NCI-H748 treated with DMSO at 0.1 percent for 48 hours (cell line): Measurements from ENCODE around the gene SLC2A1.

Experiments used
- DNase-seq: peaks from one replicate; lab custom pipeline; 2025; lab: John Stamatoyannopoulos, UW

The SLC2A1 gene

DNA sequence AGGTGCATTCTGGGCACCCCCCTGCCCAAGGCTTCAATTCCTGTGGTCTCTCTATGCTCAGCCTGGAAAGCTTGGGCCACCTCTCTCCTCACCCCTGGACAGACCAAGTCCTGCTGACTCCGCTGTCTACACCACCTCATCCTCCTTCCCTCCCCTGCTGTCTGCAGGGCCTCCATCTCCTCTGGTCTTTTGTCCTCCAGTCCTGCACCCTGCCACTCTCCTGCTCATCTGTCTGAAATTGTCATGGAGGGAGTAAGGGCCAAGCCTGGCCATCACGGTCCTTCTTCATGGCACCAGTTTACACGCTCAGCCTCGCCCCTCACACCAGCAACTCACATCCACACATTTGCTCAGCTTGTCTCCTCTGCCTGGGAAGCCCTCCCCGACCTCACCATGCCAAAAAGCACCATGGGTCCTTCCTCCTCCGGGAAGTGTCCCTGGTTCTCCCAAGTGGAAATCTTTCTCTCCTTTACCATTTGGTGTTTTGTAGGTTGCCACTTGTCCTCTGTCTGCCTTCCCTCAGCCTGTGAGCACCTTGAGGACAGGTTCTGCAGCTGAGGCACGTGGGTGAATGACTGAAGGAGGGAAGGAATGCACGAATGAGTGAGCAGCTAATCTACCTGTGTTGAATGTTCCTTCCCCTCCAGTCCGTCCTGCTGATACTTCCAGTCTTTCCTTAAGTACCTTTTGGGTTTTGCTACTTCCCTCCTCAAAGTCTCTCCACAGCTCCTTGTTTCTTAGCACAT is 2.1 kb upstream of the SLC2A1 start:
- no peak for DNase-seq

DNA sequence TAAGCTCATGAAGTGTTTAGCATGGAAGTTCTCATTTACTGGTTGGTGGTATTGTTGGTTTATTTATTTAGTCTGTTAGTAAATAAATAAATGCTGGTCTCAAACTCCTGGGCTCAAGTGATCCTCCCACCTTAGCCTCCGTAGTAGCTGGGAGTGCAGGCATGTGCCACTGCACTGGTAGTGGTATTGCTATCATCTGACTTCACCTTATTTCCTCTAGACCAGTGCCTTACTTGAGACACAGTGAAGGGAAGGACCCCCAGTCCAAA is 1.4 kb upstream of the SLC2A1 start:
- no peak for DNase-seq

DNA sequence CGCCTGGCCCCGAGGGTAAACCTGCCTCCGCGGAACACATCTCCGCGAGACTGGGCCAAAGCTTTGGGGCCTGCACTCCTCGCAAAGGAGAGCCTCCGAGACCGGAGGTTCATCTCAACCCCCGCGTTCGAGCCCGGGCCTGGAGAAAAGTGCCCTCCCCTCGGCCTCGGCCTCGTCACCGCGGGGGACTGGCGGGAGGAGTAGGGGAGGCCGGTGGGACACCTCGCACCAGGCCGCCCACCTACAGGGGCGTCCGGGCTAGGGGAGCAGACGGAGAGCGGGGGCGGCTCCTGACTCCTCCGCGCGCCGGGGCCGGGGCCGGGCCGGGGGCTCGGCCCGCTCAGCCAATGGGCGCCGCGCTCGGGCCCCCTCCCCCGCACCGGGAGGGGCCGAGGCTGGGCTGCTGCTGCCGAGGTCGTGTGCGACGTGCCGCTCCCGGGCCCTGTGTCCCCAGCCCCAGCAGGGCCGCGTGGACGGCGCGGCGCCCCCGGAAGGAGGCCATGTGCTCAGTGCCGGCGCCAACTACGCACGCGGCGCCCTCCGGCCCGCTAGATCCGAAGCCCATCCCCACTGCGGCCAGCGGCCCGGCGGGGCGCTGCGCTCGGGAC is 684 bp downstream of the SLC2A1 start:
- DNase-seq, result peak; percentile 99

DNA sequence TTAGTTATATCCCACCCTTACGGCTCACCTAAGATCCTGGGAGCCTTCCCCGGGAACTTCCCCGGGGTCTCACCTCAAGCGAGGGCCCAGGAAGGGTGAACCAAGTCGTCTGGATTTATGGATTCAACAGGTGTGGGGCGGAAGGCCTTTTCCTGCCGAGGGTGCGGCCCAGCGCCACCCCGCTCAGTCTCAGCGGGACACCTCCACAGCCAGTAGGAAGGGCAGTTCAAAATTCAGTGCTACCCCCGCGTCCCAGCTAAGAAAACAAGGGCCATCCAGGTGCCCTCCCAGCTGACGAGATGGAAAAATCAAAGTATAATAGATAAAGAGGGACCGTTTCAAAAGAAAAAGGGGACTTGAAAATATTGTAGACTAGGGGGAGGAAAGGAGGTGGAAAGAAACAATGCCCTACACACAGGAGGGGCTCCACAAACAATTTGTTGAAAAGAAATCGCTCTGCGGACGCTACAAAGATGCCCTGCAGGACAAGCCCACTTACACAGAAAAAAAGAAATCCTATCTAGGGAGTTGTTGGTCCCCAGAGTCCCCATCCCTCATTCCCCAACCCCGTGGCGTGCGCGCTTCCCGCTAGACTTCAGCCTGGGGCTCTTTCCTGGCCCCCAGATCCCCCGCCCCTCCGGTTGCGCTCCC is 1.3 kb downstream of the SLC2A1 start:
- DNase-seq, result peak; percentile 90

DNA sequence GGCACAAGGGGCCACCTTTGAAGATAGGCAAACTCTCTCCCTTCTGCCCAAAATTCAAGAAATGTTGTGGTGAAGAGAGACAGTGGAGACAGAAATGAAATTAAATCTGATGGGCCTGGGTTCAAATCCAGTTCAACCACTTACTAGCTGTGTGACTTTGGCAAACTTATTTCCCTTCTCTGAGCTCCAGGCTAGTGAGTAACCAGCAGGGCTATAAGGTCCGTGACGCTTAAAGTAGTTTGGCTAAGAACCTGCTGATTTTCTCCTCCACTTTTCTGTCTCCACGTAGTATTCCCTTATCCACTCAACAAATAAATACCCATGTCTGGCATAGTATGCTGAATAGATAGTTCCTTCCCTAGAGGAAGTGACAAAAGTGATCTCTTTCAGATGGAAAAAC is 1.9 kb downstream of the SLC2A1 start:
- no peak for DNase-seq

DNA sequence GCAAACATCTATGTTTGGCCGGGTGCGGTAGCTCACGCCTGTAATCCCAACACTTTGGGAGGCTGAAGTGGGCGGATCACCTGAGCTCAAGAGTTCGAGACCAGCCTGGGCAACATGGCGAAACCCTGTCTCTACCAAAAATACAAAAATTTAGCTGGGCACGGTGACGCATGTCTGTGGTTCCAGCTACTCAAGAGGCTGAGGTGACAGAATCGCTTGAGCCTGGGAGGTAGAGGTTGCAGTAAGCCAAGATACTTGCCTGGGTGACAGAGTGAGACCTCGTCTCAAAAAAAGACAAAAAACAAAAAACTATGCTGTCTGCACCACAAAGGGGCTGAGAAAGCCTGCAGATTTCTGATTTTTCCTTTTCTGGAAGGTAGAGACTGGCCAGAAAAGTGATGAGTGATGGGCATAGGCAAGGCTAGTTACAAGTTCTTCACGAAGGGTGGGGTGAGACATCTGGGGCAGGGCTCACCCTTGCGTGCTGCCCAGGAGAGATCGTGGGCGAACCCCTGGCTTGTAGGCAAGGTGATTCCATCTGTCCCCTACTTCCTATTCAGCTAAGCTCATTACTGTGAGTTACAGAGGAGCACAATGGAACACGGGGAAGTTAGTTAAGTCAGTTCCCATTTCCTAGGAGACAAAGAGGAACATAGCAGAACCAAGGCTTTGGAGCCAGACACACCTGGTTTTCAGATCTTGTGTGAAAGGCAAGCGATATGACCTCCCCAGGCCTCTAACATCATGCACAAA is 3.2 kb downstream of the SLC2A1 start:
- no peak for DNase-seq

DNA sequence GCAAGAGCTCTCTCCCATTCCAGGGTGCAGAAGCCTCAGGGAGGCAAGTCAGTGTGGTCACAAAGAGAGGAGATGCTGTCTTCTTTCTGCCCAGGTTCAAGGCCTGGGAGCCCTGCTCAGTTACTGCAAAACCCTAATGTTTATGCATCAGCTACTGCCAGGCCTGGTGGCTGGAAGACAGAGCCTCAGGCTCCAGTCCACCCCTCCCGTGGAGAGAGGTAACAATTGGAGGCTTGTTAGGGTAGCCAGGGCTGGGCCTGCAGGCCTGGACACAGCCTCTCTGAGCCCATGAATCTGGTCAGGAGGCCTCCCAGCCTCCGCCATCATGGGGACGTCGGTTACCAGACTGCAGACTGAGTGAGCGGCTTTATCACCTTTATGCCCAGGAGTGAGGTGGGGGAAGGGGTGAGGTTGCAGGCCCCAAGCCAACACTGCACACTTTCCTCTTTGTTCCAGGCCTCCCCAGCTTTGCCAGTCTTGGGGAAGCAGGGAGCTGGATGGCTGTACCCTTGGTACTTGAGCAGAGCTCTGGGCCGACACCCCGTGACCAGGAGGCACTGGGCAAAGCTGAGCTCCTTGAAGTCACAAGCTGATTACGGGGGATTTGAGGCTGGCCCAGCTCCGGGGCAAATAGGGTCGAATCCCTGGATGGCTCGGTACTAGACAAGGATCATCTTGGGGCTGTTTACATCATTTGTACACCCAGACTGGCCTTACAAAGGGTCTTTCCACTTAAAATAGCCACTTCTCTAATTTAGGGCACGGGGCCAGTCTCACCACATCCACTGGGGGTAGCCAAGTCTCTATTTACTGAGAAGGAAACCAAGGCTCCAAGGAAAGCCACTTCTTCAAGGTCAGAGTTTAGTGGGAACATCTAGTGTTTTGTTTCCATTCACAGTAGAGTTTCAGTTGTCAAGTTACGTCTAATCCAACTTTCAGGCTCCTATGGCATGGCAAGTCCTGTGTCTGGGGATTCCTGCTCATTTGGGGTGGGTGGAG is 5.2 kb downstream of the SLC2A1 start:
- DNase-seq, result no peak

DNA sequence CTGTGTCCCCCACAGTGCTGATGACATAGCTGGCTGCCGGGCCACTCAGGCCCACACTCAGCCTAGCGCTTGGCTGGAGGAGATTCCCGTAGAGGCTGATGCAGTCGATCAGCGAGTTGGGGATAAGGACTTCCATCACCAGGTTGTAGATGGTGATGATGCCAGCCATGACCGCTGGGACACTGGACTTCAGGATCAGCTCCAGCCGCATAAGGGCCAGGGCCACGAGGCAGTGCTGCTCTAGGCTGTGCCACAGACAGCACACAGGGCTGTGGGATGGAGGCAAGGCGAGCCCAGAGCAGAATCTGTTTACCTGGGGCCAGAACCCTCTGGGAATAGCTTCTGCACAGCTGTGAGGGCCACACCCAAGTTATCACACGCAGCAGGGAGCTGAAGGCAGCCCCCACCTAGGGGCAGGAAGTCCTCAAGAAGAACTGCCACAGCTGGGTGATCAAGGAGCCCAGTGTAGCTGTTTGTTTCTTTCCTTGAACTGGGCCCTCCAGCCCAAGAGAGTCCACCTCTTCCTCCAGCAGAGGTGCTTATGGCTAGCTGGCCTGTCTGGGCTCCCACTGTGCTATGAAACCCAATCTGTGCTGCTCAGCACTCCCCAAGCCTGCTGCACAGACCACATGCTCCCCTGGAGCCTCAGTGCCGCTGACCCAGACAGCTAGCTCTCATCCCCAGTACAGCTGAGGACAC is 6.2 kb downstream of the SLC2A1 start:
- no peak for DNase-seq

DNA sequence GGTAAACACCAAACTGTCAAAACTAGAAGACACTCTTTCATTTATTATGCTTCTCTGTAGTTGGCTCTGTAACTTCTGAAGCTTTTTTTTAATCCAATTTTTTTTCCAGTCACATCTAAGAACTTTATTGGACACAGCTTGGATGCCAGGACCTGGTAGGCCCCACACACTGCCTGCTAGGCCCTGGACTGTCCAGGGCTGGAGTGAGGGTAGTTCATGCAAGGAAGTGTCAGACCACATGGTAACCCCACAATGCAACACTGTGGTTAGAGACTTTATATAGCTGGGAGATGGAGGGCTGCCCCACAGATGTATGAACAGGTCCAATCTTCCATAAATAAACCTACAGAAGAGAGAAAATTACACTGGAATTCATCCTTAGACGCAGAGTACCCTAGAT is 7.1 kb downstream of the SLC2A1 start:
- no peak for DNase-seq

DNA sequence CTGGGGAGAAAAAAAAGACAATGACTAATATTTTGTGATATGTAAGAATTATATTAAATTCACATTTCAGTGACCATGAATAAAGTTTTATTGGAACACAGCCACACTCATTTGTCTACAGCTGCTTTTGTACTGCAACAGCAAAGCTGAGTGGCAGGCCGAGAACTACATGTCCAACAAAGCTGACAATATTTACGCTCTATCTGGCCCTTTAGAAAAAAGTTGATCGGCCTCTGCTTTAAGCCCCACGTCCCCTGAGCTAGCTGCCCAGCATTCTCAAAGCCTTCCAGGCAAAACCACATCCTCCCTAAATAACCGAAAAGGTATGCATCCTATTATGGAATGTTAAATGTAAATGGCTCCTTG is 8.6 kb downstream of the SLC2A1 start:
- no peak for DNase-seq

DNA sequence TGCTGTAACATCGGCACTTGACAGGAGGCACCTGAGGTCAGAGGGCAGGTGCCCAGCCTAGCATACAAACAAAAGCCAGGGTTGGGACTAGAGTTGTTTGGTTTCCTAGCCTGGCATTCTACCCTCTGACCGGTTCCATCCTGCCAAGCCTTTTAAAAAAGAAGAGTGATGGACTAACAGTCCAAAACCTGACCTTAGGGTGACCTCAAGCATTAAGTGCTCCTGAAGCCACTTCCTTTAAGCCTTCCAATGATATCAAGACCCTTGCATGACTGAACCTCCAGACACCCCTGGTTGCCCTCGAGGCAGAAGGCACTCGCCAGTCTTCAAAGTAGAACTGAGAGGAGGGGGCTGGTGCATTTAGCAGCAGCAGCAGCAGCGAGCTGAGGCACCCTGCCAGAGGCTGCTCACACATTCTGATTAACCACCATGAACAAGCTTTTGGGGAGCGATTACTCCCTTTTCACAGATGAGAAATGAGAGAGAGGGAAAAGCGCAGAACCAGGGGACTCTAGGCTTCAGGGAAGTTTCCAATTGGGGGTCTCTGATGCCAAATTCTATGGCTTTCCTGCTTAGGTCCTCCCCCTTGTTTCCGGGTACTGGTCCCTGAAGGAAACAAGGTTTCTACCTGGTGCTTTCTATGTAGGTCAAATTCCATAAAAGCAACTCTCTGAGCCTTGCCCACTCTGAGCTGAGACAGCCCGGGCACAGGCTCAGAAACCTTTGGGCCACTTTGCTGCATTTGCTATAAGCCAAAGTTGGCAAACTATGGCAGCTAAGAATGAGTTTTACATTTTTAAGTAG is 9.2 kb downstream of the SLC2A1 start:
- DNase-seq, result no peak

DNA sequence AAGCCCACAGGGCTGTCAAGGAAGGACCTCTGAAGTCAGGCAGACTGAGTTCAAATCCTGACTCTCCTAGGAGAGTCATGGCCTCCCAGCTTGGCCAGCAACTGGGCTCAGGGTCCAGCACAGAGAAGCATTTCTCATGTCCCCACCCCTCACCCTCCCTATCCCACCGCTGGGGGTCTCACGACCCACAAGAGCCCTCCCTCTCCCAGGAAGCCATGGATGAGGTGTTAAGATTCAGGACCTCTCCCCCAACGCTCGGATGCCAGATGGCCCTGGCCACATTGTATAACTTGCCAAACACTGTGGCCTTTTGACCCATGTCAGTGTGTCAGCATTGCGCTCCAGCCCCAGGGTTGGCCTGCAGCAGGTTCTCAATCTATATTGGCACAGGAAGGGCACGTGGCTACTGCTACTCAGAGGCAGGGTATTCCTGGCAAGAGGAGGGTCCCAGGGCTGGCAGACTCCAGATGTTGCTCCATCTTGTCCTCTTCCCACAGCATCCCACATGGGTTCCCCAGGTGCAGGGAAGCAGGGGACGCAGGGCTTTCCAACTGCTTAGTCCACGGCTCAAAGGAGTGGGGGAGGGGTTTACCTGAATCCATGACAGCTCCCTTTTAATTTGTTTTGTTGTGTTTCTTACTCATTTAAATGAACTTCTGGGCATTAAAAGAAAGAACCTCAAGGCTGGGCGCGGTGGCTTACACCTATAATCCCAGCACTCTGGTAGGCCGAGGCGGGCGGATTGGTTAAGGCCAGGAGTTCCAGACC is 10.5 kb downstream of the SLC2A1 start:
- DNase-seq, result no peak

DNA sequence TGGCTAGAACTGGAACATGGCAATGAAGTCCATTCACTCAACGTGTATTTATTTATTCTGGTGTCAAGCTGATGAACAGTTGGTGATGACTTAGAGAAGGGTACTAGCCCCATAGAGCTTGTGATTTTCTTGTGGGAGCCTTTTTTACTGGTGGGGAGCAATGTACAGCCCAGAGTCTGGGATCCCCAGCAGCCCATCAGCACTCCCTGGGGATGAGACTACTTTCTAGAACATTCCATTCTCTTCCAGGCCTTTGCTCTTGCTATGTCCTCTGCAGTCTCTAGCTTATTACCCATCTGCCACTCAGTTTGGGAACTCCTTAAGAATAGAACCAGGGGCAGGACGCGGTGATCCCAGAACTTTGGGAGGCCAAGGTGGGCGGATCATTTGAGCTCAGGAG is 11.6 kb downstream of the SLC2A1 start:
- no peak for DNase-seq

DNA sequence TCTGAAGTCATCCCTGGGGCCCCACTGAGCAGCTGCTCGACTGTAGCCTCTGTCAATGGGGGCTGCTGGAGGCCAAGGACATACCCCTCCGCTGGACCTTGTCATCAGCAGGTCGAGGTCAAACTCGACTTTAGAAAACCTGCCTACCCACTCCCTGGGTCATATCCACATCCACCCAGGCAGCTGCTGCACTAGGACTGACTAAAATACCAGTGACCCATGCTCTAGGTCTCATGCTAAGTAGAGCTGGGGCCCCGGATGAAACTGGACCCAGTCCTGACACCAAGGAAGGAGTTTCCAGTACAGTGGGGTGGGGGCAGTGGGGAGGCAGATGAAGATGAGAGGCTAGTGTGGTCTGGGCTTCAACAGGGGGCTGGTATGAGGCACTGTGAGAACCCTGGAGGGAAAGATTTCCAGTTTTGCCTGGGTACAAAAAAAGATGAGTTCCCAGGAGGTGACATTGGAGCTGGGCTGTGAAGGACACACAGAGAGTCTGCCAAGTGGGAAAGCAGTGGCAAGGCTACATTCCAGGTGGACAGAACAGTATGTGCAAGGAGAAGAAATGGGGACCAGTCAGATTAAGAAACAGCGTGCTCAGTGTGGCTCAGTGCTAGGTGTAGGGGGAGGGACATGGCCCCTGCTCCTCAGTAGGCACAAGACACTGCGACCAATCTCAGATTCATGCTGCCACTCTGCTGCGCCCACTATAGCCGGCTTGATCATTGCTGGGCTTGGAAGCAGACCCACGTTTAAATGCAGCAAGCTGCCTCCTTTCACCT is 12.4 kb downstream of the SLC2A1 start:
- DNase-seq, result no peak

DNA sequence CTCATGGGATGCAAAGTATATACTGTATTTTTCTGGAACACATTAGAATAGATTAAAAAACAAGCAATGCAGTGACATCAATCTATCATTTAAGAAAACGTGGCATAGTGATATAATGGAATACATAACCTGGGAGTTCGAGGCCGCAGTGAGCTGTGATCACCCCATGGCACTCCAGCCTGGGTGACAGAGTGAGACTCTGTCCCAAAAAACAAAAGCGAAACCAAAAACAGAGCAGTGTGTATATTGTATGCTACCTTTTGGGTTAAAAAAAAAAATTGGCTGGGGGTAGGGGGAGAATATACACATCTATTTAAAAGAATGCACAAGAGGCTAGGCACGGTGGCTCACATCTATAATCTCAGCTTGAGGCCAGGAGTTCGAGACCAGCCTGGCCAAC is 13.5 kb downstream of the SLC2A1 start:
- no peak for DNase-seq

DNA sequence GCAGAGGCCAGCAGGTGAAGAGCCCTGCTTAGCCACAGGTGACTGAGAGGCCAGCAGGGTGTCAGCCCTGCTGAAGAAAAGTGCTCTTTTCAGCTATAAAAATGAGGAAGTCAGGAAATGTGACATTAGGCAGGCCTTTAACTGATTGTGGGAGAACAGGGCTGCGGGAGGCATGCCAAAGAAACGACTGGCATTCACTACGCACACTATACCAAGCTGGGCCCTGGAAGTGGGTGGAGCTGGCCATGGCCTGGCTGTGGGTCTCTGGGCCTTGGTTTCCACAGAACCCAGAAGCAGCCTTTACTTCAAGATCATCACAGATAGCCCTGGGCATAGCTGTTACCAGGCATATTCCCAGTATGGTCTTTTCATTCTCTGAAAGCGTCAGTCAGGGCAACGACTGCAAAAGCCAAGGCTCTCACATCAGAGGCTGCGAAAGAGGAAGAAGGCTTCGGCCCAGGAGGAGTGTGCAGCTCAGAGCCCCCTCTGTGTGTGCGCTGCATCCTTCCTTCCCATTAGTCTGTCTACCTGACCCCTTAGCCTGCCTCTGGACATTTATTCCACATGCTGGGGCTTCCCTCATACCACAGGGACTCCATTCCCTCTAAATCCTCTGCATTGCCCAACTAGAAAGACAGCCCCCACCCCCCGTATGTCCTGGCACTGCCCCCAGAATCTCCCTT is 14.3 kb downstream of the SLC2A1 start:
- DNase-seq, result no peak

DNA sequence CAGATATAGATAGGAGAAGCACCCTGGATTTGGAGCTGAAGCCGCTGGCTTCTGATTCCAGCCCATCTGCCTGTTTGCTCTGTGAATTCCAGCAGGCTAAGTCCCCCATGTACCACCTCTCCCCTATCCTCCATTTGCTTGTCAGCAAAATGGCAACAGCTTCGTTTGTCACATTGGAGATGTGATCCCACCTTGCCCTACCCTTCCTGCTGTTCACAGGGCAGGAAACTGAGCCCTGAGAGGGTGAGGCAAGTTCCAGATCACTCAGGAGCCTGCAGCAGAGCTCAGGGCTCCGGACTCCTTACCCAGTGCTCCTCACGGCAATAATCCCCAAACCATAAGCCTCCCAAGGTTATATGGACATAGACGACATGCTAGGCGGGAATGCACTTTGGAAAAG is 14.9 kb downstream of the SLC2A1 start:
- no peak for DNase-seq

DNA sequence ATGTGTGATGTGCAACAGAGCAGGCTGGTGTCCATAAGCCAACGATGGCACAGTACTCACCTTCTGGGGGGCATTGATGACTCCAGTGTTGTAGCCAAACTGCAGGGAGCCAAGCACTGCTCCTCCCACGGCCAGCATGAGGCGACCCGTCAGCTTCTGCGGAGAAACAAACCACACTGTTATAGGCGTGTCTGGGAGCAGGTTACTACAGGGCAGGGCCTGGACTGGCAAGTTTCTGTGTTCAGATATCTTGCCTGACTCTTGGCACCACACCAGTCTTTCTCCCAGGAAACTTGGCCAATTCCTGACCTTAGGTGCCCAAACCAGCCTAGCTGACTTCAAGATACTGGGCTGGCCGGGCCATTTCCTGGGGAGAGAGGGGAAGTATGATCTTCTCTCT is 15.5 kb downstream of the SLC2A1 start:
- DNase-seq, result no peak
